ENCODE results near the gene MCRS1.
A peak's percentile ranks its signal among the peaks of the same experiment; 100 is the strongest.
"Not testable (repeated sequence)": the region's sequence is repeated elsewhere in the genome, so short reads cannot be mapped to it uniquely, and the experiment has no call there.

MCRS1 gene, protein sequence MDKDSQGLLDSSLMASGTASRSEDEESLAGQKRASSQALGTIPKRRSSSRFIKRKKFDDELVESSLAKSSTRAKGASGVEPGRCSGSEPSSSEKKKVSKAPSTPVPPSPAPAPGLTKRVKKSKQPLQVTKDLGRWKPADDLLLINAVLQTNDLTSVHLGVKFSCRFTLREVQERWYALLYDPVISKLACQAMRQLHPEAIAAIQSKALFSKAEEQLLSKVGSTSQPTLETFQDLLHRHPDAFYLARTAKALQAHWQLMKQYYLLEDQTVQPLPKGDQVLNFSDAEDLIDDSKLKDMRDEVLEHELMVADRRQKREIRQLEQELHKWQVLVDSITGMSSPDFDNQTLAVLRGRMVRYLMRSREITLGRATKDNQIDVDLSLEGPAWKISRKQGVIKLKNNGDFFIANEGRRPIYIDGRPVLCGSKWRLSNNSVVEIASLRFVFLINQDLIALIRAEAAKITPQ

DNA sequence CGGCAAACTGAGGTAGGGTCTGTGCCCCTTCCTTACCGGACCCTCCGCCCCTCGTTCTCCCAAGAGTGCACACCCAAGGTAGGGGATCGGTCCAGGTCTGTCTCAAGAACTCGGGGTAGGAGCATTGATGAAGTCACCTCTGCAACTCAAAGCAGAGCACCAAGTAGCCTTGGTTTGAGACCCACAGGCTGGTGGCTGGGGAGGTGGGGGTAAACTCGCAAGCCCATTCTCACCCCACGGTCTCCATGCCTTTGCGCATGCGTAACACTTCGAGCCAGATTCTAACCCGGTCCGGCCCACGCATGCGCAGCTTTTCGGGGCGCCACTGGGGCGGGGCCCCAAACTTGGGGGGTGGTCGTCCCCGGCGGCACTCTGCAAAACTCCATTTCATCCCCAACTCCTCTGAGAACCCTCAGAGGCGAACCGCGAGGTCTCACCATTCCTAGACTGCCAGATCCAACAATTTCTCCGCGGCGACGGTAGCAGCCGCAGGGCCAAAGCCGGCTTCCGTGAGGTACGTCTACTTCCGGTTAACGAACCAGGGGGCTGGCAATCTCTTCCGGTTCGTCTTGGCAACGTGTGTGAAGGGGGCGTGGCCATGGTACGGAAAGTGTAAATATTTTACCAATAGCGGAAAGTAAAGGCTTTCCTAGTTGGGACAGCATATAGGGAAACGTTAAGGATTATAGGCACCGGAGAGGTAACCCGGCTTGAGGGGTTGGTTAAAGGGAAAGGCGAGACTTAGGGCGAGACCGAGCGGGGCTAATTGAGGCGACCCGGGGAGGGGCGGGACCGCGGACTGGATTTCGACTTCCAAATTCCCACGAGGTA lies at the start of gene MCRS1:
TSS of gene MCRS1 (minus strand) at position 532 of the 831 bp plus-strand sequence. CDS start 1,411 bp downstream, outside the sequence.
- DNase-seq (ENCODE audit: low read depth), result peak; percentile 87

DNA sequence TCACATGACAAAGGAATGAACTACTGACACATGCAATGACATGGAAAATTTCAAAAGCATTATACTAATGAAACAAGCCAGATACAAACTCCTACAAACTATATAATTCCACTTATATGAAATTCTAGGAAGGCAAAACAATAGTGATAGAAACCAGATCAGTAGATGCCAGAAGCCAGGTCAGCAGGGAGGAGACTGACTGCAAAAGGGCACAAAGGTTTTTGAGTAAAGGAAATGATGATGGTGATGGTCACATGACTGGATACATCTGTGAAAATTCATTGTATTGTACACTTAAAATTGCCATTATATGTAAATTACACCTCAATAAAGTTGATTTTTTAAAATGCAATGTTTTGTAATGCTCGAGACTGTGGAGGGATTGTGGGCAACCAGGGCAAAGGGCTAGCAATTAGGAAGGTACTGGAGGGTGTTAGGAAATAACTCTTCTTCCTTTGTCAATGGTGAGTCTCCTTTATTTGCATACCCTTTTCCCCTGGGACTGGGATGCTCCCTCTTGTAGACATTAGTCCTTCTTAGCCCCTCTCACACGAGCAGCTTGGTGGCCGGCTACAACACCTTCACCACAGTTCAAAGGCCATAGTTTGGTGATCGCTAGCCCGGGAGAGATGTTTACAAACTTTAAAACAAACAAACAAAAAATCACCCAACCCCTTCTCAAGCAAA lies 48.7 kb upstream of the MCRS1 start:
- DNase-seq (ENCODE audit: low read depth), result no peak

DNA sequence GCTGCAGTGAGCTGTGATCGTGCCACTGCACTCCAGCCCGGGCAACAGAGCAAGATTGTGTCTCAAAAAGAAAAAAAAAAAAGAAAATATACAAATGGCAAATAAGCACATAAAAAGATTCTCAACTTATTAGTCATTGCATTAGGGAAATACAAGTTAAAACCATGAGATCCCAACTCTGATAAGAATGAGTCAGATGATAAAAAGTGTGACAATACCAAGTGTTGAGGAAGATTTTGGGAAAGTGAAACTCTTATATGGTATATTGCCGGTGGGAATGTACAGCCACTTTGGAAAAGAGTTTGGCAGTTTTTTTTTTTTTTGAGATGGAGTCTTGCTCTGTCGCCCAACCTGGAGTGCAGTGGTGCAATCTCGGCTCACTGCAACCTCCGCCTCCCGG lies 47.8 kb upstream of the MCRS1 start:
- peak; percentile 76 for DNase-seq (ENCODE audit: low read depth)

DNA sequence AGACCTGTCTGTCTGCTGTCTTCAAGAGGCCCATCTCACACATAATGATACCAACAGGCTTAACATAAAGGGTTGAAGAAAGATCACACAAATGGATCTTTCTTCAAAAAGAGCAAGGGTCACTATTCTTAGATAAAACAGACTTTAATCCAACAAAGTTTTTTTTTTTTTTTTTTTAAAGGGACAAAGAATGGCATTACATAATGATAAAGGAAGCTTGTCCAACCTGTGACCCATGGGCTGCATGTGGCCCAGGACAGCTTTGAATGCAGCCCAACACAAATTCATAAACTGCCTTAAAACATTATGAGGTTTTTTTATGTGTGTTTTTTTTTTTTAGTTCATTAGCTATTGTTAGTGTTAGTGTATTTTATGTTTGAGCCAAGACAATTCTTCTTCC lies 44.3 kb upstream of the MCRS1 start:
- DNase-seq (ENCODE audit: low read depth), result no peak

DNA sequence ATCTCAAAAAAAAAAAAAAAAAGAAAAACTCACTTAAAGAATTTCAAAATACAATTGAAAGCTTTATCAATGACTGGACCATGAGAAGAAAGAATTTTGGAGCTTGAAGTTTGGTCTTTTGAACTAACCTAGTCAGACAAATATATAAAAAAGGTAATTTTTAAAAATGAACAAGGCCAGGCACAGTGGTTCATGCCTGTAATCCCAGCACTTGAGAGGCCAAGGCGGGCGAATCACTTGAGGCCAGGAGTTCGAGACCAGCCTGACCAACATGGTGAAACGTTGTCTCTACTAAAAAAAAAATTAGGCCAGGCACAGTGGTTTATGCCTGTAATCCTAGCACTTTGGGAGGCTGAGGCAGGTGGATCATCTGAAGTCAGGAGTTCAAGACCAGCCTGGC lies 42.8 kb upstream of the MCRS1 start:
- DNase-seq (ENCODE audit: low read depth), result not testable (repeated sequence)

DNA sequence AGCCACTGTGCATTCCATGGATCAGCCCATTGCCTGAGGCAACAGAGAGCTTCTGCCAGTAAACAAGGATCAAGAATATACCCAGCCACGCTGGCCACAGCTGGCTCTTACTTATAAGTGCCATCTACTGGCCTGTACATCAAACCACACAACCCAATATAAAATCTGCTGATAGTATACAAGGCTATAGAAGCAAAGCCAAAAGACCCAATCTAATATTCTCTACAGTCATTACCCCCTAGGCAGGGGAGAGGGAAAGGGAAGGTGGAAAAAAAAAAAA lies 41.9 kb upstream of the MCRS1 start:
- DNase-seq (ENCODE audit: low read depth), result peak; percentile 24

DNA sequence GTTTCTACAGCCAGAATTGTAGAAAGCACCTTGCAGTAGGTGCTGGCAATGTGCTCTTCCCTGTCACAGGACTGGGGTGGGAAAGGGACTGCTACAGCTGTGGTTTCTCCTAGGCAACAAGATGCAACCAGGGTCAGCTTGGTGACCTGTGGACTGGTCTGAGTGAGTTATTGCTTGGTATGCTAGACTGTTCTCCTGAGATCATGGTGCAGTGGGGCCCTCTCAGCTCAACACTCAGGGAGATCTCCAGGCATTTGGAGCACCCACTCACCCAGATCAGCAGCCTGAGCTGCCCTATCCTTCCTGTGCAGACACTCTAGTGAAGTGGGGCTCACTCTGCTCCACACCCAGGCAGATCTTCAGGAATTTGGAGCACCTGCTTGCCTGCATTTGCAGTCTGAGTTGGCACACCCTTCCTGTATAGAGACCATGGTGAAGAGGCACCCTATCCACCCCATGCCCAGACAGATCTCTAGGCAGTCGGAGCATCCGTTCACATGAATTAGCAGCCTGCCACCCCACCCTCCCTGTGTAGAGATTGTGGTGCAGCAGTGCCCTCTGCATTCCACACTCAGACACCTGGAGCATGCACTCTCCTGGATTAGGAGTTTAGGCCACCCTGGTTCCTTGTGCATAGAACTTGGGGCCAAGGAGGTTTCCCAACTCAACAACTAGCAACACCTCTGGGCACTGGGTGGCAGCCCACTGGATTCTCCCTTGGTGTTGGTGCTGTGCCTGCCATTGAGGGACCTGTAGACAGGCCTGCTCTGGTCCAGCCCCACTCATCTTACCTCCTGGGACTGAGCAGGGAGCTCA lies 41.3 kb upstream of the MCRS1 start:
- DNase-seq (ENCODE audit: low read depth), result no peak

DNA sequence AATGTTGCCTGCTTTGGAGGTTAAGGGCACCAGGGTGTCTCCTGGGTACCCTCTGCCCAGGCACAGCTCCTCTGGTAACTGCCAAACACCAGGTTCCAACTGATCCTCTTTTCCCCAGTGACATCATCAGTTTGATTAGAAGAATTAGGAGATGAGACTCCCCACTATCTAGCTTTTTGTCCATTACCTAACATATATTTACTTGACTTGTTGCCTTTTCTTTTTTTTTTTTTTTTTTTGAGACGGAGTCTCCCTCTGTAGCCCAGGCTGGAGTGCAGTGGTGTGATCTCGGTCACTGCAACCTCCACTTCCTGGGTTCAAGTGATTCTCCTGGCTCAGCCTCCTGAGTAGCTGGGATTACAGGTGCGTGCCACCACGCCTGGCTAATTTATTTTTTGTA lies 37.6 kb upstream of the MCRS1 start, which contains the start of gene FAM186B:
TSS of gene FAM186B (minus strand) at position 101 of the 400 bp plus-strand sequence. CDS start 162 bp downstream, outside the sequence.
- not testable (repeated sequence) for DNase-seq (ENCODE audit: low read depth)

DNA sequence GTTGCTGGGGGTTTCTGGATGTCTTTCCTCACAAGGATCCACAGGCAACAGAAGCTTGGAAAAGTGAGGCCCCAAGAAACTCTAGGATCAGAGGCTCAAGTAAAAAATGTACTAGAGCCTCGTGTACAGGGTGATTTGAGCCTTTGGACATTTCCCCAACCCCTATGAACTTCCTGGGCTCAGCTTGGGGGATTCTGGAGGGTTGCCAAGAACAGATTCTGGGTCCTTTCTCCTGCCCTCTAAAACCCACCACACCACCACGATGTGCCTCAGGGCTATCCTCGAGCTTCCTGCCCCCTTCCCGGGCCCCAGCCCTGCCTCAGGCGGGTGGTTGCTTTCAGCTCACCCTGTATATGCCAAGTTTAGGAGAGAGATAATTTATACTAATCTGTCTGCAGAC lies 36.9 kb upstream of the MCRS1 start:
- DNase-seq (ENCODE audit: low read depth), result no peak

DNA sequence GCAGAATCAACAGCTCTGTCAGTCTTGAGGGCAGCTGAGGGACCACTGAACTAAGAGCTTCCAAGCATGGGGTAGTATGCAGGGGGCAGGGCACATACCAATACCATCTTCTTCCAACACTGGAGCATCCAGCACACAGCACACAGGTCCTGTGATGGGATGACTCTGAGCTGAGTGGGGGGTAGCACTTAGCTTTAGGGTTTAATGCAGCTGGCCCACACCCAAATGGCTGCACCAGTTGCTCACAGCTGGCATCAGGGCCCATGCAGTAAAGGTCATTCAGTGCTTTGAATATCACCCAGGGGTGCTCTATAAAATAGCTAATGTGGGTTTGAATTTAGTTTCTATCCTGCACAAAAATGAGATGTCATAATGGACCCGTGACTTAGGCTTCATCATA lies 35.8 kb upstream of the MCRS1 start:
- DNase-seq (ENCODE audit: low read depth), result no peak

DNA sequence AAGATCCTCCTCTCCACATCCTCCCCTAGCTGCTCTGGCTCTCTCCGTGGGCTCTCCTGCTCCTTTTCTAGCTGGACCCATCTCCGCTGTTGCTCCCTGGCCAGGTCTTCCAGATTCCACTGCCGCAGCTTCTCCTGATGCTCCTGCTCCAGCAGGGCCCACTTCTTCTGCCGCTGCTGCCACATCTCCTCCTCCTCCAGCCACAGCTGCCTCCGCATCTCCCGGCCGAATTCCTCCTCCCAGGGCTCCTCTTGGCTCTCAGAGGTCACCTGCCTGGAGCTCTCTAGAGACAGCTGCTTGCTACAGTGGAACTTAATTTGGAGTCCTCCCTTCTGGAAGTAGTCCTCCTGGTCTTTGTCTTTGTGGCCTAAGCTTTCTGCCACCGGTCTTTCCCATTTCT lies 32.0 kb upstream of the MCRS1 start:
- no peak for DNase-seq (ENCODE audit: low read depth)

DNA sequence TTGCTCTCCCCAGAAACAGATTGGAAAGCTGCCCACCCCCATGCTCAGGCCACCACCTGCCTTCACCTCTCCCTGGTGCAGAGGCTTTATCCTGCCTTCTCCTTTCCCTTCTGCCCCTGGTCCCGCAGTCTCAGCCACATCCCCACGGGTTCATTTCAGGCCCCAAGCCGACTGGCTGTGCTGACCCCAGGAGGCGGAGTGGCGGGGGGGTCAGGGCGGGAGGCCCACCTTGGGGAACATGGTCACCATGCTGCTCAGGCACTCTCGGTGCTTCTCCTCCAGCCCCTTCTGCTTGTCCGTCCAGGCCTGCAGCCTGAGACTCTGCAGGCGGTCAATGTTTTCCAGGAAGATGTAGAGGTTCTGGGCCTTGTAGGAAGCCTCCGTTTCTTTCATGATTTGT lies 30.6 kb upstream of the MCRS1 start:
- no peak for DNase-seq (ENCODE audit: low read depth)

DNA sequence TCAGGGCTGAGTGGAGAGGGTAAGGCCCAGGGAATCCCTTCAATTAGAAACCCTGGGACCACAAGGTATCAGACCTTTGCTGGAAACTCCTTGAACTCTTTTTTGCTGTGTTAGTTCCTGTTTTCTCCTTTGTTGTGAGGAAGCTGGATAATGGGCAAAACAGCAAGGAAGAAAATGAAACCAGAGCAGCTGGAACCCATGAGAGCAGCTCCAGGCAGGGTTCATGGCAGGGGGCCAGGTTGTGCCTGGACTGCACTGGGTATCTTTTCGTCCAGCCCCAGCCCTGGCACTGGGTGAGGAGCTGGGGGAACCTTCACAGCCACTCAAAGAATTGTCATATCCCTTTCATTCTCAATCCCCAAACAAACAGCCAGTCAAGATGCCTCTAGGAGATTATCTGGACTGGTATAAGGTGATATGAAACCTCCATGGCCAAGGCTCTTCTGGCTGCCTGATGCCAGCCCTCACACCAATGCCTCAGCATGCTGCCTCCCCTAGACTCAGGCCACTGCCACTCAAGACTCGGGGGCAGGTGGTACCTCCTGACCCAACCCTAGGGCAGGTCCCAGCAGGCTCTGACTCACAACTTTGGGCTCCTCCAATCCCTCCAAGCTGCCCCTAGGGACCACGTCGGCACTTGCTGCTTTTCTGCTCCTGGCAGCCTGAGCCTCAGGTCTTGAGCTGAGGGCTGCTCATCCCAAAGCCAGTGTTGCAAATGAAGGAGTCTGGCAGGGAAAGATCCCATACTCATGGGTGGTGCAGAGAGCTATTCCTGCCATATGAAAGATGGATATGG lies 21.0 kb upstream of the MCRS1 start:
- no peak for DNase-seq (ENCODE audit: low read depth)

DNA sequence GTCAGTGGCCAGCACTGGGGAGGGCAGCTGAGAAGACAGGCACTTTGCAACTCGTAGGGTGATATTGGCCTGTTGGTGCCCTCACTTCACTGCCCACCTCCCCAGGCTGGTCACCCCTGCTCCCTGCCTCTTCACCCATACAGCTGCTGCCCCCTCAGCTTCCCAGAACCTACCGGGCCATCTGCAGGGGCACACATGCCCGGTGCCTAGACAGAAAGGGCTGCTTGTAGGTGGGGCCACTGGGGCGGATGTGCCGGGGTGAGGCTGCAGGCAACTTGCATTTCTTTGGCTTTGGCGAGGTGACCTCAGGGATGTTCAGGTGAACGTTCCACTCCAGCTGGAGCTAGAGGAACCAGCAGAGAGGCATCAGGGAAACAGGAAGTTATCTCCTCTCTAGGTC lies 20.3 kb upstream of the MCRS1 start:
- DNase-seq (ENCODE audit: low read depth), result no peak

DNA sequence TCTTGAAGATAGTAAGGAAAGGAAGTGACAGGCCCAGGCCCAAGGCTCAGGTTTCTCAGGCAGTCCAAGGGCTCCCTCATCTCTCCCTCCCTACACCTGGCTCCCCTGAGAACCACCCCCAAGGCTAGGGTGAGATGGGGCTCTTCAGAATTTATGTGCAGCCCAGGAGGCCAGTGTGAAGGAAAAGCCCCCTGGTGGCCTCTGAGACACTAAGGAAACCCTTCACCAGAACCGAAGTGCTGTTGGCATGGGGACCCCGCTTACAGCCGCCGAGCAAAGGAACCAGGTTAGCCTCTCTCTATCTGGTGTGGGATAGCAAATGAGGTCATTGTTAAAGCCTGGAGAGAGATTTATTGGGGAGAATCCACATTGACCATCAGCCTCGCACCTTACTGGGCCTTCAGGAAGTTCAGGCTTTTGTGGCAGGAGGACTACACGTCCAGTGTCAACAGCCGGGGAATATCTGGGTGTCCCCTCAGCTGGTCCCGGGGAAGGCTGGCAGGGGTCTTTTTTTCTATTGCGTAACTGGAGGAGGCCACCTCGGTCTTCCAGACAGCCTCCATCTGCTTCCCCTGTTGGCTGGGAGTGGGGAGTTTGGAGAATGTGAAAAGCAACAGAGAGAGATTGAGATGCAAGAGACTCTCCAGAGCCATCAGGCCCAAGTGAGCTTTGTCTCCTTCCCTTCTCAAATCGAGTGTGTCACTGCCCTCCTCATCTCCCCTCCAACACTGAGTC lies 19.4 kb upstream of the MCRS1 start:
- DNase-seq (ENCODE audit: low read depth), result no peak

DNA sequence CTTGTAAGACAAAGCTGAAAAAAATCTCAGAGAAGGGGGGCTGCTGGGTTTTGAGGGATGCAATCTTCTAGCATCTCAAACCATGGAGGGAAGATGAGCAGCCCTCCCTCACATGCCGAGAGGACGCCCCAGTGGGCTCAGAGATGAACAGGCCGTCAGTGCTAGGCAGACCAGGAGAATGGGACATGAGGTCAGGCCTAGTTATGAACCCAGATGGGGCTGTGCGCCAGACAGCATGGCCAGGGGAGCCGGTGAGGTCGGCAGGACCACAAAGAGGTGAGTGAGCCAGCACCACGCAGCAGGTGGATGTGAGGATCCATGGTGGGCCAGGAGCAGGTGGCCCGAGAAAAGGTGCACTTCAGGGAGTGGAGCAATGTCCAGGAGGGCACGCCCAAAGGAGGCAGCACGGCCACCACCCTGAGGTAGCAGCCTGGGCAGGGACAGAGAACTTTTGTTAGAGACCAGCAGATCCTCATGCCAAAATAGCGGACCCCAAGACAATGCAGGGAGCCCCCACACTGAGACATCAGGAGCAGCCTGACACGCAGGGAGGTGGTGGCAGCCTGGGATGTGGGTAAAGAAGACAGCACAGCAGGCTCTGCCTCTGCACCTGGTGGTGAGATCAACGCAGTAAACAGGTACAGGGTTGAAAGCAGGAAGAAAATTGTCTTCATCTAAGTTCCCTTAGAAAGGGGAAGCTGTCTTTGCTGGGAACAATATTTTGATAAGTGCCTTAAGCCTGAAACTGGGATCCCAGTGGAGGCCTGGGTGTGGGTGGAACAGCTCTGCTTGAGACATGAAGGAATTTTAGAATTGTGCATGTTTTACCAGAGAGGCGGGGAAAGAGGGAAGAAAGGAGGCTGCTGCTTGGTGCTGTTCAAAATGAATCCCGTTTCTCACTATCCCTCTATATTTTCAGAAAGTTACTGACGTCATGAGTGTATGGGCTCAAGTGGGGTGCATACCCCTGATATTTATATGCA lies 17.8 kb upstream of the MCRS1 start:
- no peak for DNase-seq (ENCODE audit: low read depth)

DNA sequence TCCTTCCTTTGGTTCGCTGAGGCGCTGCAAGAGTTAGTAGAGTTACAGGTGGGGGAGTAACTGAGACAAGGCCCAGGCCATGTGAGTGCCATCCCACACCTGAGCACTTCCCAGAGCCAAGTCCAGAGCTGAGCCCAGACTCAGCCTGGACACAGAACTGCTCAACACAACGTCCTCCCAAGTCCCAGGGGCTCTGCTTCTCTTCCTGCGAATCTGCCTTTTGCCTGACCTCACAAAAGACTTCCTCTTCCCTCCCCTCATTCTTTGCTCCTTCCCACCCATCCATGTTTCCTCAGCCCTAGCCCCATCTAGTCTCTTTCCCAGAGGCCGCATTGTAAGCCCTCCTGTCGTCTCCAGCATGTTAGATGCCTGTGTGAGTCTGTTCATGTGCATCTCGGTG lies 16.6 kb upstream of the MCRS1 start:
- DNase-seq (ENCODE audit: low read depth), result no peak

DNA sequence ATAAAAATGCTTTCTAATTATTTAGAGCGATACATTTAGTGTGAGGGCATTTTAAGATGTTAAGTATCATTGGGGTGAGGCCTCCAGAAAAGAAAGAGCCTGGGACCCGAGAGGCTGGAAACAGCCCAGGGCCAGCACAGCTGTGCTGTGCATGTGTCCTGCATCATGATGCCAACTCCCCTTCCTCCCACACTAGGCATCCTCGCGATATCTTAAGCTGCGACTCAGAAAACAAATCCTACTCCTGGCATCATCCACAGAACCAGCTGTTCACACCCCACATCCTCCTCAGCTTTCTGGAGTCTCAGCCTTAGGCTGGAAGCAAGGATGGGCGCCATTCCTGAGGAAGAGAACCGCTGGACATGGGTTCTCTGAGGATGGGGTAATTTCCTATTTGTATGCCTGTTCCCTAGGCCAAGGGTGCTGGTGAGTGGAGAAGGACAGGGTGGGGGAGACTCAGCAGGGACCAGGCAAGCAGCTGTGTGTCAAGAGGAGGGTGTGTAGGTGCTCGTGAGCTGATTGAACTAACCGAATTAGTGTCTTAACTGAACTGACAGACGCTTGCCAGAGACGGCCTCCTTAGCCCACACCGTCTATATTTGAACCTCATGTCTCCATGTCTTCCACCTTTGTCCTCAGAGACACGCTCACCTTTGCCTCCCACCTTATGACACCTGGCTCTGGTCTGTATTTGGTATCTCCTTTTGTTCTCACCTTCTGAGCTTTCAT lies 15.6 kb upstream of the MCRS1 start:
- DNase-seq (ENCODE audit: low read depth), result peak; percentile 46

Measured in amniotic epithelial cell (primary cell).